GM21723 (cell line): Measurements from ENCODE around the gene AXL.
"Not testable (repeated sequence)": the region's sequence is repeated elsewhere in the genome, so short reads cannot be mapped to it uniquely, and the experiment has no call there.

Experiments used
- ATAC-seq: cut with Tn5 transposase; IDR thresholded peaks from one replicate; pipeline ENCODE4 v1.9.1; 2021; ENCODE audit warnings: mild to moderate bottlenecking, moderate library complexity; ENCODE audit not compliant: unreplicated experiment

AXL gene

DNA sequence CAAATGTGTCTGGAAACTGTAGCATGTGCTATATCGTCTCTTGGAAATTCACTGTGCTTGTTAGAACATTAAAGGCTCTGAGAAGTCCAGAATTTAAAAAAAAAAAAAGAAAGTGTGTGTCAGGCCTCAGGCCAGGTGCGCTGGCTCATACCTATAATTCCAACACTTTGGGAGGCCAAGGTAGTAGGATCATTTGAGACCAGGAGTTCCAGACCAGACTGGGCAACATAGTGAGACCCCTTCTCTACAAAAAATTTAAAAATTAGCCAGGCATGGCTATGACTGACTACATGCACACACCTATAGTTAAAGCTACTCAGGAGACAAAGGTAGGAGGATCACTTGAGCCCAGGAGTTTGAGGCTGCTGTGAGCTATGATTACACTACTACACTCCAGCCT lies 50.0 kb downstream of the AXL start:
- no peak for ATAC-seq

DNA sequence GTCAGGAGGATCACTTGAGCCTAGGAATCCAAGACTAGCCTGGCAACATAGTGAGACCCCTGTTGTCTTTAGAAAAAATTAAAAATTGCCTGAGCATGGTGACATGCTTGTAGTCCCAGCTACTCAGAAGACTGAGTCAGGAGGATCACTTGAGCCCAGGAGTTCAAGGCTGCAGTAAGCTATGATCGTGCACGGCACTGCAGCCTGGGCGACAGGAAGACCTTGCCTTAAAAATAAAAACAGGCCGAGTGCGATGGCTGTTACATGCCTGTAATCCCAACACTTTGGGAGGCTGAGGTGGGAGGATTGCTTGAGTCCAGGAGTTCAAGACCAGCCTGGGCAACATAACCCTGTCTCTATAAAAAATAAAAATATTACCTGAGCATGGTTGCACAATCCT lies 50.5 kb downstream of the AXL start:
- no peak for ATAC-seq

DNA sequence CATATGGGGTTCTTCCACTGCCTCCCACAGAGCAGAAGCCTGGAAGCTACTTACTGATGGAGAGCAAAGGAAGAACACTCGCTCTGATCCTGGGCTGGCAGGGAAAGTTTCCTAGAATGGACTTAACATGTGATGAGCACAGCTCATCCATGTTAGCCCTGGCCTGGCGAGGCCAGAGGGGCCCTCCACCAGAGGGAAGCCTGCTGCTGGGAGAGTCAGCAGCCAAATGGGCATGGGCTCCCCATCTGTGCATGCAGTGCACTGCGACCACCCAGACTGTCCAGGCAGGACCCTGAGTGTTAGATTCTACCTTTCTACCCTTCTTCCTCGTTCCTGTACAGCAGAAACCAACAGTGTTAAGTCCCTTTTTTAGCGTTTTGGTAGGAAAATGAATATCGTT lies 54.1 kb downstream of the AXL start:
- ATAC-seq = no peak

DNA sequence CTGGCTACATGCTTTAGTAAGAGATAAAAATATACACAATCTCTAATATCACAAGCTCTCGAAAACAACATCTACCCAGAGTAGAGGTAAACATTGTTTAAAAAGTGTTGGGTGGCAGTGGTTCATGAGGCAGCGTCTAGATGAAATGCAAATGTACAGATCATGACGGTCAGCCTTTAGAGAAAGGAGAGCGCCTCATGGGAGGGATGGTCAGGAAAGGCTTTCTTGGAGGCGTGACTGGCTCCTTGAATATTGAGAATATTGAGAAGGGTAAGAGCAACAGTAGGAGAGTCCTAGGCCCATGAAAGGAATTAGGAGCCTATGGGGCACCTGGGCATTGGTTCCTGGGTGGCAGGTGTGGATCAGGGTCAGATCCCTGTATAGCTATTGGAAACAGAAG lies 55.8 kb downstream of the AXL start:
- ATAC-seq = no peak

DNA sequence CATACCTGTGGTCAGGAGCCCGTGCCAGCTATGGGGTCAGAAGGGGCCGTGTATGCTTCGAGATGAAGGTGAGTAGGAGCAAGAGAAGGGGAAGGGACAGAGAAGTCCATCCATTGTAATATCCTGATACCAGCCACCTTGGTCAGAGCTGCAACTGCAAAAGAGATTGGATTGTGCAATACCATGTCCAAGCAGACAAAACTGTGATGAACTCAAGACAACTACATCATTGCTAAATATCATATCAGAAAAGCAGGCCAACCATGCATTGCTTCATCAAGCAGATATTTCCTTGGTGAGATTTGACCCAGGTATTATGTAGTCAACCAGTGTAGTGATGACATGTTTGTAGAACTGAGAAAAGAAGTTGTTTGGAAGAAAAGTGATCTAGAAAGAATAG lies 57.2 kb downstream of the AXL start:
- no peak for ATAC-seq

DNA sequence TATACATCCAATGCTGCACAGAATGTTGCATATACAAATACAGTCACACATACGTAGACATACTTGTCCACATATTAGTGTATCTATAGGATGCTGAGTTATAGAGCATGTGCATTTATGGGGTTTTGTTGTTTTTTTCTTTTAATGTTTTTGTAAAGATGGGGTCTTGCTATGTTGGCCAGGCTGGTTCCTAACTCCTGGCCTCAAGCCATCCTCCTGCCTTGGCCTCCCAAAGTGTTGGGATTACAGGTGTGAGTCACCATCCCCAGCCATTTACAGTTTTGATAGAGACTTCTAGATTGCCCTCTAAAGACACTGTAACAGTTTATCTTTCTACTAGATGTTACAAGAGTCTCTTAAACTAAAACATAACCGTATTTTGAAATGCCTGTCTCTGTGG lies 59.5 kb downstream of the AXL start:
- no peak for ATAC-seq

DNA sequence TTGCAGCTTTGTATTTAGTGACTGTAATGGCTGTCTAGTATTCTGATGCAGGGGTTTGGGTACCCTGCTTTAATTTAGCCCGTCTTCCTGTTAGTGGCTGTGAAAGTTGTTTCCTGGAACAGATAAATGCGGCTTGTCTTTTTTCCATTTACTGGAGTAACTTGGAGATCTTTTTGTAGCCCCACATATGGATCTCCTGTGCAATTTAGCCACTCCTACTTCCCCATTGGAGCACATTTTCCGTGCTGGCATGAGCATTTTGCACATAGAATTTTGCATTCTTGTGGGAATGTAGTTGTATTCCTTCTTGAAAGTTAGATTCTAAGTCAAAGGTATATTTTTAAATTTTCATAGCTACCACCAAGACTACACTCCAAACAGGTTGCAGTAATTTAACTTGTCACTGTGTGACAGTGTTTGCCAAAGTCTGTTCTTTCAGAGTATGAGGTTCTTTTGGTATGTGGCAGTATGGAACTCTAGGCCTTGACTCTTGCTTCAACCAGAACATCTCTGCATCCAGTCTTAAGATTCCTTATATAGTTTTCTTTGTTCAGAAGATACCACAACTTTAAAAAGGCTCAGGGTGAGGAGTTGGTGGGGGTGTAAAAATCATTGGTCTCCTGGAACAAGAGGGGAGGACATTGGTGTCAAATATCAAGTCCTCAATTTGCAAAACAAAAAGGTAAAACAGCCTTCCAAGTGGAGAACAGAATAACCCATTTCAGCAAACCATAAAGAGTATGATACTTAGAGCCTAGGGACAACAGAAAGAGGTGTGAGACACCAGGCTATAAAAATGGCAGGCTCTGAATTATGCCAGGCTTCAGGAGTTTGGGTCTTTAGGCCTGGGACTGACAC lies 69.9 kb downstream of the AXL start:
- ATAC-seq = no peak

DNA sequence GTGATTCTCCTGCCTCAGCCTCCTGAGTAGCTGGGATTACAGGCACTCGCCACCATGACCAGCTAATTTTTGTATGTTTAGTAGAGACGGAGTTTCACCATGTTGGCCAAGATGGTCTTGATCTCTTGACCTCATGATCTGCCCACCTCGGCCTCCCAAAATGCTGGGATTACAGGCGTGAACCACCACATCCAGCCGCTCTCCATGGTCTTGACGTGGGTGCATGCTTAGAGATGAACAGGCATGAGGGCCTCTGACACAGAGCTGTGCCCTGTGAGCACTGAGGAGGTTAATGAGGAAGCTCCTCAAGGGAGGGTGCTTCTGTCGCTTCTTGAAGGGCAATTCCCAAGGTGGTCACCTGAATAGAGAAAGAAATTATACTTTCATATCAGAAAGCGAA lies 70.8 kb downstream of the AXL start:
- not testable (repeated sequence) for ATAC-seq

DNA sequence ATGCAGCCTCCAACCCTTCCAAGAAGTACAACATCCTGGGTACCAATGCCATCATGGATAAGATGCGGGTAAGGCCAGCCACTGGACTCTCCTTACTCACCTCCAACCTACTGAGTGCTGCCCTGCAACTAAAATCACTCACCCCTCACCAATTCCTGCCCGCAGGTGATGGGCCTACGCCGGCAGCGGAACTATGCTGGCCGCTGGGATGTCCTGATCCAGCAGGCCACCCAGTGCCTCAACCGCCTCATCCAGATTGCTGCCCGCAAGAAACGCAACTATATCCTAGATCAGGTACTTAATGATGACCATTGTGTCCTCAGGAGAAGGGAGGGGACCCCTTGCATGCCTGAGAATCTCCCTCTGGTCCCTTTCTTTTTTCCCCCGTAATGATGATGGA lies 75.4 kb downstream of the AXL start:
- ATAC-seq = no peak

DNA sequence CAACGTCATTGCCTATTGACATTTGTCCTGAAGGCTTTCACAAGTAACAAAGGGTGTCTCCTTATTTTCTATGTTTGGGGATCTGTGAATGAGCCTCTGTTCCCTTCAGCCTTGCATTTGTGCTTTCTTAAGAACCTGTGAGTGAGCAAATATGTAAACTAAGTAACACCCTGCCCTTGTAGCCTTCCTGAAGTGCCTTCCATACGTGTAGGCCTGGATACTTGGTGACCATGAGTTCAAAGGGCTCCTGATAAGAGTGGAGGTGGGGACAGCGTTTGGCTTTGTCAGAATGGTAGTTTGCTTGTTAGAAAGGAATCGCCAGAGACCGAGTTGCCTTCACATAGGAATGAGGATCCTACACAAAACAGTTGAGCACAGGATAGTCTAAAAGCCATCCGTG lies 76.5 kb downstream of the AXL start:
- ATAC-seq = no peak

DNA sequence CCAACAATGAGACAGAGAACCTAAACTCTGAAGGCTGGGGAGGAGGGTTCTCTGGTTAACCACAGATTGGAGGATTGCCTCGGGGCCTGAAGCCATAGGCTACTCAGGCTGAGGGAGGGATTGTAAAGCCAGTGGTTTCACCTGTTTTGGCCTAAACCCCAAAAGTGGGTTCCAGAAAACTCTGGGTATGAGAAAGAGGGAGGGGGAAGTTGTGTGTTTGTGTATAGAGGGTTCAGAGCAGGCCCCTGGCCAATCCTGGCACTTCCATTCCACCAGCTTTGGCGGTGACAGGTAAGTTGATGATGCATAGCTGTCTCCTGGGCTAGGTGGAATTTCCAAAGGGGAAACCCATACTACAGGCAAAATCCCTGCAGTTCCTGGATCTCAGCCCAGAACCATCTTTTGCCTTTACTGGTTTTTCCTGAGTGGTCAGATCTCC lies 77.4 kb downstream of the AXL start:
- ATAC-seq = no peak

DNA sequence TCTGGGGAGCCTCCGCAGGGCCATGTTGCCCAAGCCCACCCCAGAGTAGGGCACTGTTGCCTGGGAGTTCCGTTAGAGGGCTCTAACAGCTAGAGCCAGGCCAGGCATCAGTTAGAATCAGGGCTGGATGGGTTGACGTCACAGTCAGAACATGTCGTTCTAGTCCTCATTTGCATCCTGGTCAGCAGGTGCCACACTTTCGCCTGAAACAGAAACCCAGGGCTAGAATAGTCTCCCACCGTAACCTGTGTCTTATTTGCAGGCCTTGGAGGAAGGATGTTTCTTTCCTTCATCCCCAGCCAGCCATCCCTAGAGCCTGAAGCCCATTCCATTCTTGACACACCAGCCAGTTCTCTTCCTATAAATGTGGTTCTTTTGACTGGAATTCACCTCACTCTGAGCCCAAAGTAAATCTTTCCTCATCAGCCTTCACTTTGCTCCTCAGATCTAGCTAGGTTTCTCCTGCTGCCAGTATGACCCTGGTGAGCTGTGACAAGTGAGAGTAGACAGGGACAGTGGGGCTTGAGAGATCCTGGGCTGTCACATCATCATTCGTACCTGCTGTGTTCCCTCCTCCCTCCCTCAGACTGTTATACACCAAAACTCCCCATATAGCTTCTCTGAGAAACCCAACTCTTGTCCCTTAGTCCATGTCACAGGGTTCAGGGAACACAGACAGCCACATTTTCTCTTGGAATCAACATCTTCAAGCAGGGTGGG lies 78.8 kb downstream of the AXL start:
- ATAC-seq = peak; percentile 75

DNA sequence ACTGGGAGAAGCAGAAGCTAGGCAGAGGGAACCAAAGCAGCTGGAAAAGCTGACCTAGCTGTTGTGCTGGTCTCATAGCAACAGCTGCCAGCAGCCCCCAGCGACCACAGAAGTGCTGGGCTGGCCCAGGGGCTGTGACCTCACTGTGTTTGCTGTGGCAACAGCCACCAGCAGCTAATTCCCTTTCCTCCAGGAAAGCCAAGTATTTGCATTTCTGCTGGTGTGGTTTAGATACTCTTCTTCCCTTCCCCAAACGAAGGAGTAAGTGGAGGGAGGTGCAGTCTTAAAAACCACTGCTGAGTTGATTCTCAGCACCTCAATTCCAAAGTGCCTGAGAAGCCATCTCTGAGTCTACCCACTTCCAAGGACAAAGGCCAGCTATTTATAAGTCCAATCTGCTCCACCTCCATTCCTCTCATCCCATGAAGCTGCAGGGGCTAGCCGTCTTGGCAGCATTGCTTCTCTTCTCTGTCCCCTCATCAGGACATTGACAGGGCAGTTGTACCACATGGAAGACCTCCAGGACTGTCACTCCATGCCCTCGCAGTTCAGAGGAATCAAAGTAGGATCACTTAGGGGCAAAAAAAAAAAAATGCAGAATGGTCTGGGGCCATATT lies 79.4 kb downstream of the AXL start:
- ATAC-seq = no peak

DNA sequence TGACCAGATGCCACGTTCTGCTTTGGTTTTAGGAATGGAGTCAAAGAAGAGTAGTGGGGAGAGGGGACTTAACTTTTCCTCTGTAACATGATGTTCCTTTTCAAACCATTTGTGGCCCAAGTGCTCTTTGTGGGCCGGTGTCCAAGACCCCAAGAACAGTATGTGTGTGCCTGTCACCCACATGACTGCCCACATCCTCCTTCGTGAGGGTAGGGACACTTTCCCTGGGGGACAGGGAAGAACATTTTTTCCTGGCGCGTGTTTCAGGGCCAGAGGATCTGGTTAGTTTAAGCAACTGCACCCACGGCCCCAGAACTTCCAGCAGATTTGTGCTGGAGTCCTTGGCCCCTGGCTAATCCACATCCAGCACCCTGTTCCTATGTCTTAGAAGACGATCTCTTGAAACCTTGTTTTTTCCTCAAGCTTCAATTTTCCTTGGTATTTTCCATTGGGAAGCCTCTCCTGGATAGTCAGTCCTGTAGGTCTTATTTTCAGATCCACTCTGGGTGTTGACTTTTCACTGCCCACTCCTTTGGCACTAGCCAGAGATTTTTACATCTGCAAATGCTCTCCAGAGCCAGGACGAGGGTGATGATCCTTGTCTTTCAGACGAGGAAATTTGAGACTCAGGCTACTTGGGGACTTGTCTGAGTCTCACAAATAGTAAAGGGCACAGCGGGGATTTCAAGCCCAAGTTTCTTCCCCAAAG lies 80.2 kb downstream of the AXL start:
- no peak for ATAC-seq

DNA sequence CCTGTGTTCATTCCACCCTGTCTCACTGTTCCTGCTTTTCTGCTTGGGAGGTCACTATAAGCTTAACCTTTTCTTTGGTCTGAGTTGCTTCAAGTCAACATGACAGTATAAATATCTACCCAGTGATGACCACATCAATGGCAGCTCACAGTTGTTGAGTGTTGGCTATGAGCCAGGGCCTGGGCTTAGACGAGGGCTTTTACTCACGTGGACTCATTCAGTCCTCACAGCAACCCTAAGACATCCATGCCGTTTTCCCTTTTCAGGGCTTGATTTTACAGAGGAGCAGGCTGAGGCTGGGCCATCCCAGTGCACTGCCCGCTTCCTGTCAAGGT lies 80.7 kb downstream of the AXL start:
- no peak for ATAC-seq

DNA sequence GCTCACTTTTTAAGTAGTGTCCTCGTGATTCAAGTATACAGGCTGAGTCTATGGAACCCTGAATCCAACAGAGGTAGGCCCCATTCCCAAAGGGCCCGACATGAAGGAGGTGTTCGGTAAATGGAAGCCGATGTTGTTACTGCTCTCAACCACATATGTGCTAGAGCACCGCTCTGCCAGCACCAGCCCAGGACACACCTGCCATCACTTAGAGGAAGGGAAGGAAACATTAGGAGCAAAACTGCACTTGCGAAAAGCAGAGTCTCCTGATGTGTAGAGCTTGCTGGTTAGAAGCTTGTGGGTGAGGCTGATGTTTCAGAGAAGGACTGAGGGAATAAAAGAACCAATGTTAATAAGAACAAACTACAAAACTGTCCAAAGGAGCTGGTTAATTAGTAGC lies 81.5 kb downstream of the AXL start:
- ATAC-seq = no peak

DNA sequence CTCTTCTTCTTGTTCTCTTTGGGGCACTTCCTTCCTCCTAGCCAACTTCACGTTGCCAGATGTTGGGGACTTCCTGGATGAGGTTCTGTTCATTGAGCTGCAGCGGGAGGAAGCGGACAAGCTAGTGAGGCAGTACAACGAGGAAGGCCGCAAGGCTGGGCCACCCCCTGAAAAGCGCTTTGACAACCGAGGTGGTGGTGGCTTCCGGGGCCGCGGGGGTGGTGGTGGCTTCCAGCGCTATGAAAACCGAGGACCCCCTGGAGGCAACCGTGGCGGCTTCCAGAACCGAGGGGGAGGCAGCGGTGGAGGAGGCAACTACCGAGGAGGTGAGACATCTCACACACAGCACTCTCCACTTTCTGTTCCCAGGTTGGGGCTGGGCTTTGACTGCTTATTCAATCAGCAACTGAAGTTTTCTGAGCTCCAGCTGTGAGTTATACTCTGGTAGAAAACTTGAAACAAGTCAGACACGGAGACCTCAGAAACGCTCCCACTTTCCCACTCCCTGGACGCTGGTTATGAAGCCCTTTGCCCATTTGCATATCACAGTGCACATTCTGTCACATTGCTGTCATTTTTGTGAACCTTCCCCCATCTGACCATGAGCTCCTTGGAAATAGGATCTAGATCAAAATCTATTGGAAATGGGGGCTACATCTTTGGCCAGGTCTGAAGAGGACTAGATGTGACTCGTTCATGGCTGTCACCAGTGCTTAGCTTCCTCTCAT lies 83.8 kb downstream of the AXL start:
- peak; percentile 41 for ATAC-seq

DNA sequence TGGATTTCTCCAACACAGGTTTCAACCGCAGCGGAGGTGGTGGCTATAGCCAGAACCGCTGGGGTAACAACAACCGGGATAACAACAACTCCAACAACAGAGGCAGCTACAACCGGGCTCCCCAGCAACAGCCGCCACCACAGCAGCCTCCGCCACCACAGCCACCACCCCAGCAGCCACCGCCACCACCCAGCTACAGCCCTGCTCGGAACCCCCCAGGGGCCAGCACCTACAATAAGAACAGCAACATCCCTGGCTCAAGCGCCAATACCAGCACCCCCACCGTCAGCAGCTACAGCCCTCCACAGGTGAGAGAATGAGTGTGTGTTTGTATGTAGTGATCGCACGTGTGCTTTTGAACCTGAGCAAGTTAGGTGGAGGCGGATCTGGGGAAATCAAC lies 84.9 kb downstream of the AXL start:
- ATAC-seq = no peak

DNA sequence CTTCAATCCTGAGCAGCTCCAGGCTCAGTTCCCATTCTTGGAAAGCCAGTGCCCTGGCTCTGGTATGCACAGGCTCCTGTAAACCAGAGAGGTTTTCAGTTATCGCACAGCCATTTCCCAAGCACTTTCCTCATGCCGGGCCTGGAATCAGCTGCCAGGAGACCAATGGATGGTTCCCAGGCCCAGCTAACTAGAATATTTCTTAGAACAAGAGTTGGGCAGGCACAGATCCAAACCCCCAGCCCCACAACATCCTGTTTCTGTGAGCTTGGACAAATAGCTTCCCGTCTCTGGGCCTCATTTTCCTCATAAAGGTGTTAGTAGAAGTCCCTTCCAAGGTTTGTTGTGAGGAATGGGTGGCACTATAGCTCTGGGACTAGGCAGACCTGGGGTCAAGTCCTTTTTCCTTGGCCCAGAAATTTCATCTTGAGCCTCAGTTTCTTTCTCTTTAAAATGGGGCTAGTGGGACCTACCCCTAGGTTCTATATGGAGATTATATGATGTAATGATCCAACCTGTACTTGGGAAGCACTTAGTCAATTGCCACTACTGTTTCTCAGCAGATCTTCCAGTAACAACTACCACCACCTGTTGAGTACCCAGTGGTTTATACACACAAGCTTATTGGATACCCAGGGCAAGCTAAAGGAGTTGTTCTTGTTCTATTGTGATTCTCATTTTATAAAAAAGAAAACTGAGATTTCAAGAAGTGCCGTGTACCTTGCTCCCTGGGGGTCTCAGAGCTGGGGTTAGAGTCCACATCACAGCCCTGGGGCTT lies 85.9 kb downstream of the AXL start:
- ATAC-seq = no peak
